K562 (cell line): ENCODE measurements around the gene SLC8A2. TPM values are rescaled to one million over a fixed set of nuclear protein-coding genes. Genes with fewer than 3 reads are reported as not detected.

Experiments used
- FOS ChIP-seq: IDR thresholded peaks from 3 replicates; pipeline ENCODE4 v1.6.1; 2011; ENCODE audit not compliant: insufficient read length; ENCODE audit errors: extremely low read depth
- FUS ChIP-seq: fragments of 200-400 bp; formaldehyde crosslinking; optimal IDR thresholded peaks from 2 replicates; pipeline ENCODE3; 2017; ENCODE audit warnings: low read depth, low read length
- HOMEZ ChIP-seq: fragments of 250-450 bp; sonication (Bioruptor Pico); IDR thresholded peaks from 2 replicates; pipeline ENCODE4 v1.4.0; 2020; ENCODE audit warnings: mild to moderate bottlenecking, moderate library complexity
- KDM4B ChIP-seq, 2 experiments: fragments of 450-650 bp in 1 of 2; sonication (generic) in 1 of 2; IDR thresholded peaks; 2 replicates each; pipeline ENCODE4 v1.6.1; 2016 to 2017; ENCODE audit warnings: borderline replicate concordance in 2 of 2, antibody characterized with exemption in 1 of 2, low read depth in 1 of 2, mild to moderate bottlenecking in 1 of 2
- KLF1 ChIP-seq: fragments of 450-650 bp; IDR thresholded peaks from 2 replicates; pipeline ENCODE4 v1.6.1; 2016; ENCODE audit warnings: missing genetic modification characterization, missing compliant biosample characterization
- KLF16 ChIP-seq: IDR thresholded peaks from 2 replicates; pipeline ENCODE4 v1.6.1; 2016; ENCODE audit warnings: antibody characterized with exemption
- LCOR ChIP-seq: sonication (generic); formaldehyde crosslinking; IDR thresholded peaks from 2 replicates; pipeline ENCODE4 v1.8.0; 2022; ENCODE audit warnings: mild to moderate bottlenecking, missing genetic modification reagents
- NCOA6 ChIP-seq: fragments of 450-650 bp; IDR thresholded peaks from 2 replicates; pipeline ENCODE4 v1.6.1; 2017; ENCODE audit warnings: mild to moderate bottlenecking
- NEUROD1 ChIP-seq: fragments of 150-350 bp; IDR thresholded peaks from 2 replicates; pipeline ENCODE4 v1.6.1; 2014; ENCODE audit warnings: borderline replicate concordance, low read length, low read depth; ENCODE audit not compliant: partially characterized antibody
- SMAD1 ChIP-seq: fragments of 150-350 bp; IDR thresholded peaks from 2 replicates; pipeline ENCODE4 v1.6.1; 2014; ENCODE audit warnings: low read length, low read depth; ENCODE audit not compliant: partially characterized antibody
- SNRNP70 ChIP-seq: fragments of 200-400 bp; formaldehyde crosslinking; optimal IDR thresholded peaks from 2 replicates; pipeline ENCODE3; 2017; ENCODE audit warnings: low read depth, low read length
- SRSF1 ChIP-seq: fragments of 200-400 bp; formaldehyde crosslinking; IDR thresholded peaks from 2 replicates; pipeline ENCODE4 v1.6.1; 2017; ENCODE audit warnings: mild to moderate bottlenecking, low read depth, low read length, moderate library complexity
- SUPT5H ChIP-seq: fragments of 450-650 bp; IDR thresholded peaks from 2 replicates; pipeline ENCODE4 v1.6.1; 2016
- TBP ChIP-seq: optimal IDR thresholded peaks from 2 replicates; pipeline ENCODE3; 2011; ENCODE audit warnings: low read depth, low read length, improper control_type of control experiment
- ZNF780A ChIP-seq: fragments of 250-450 bp; sonication (Bioruptor Pico); IDR thresholded peaks from 2 replicates; pipeline ENCODE4 v1.5.0; 2021; ENCODE audit warnings: mild to moderate bottlenecking
- polyA plus RNA-seq, 8 experiments: library from polyadenylated mRNA; depleted of rRNA in 4 of 8; stranded (reverse) in 5 of 8; unstranded in 3 of 8; fragments of >200 nt; fragmentation: Nextera tagmentation in 2 of 8; fragmentation: Illumina TruSeq in 1 of 8; extraction: Ambion mirVana in 2 of 8; extraction: Trizol in 1 of 8; gene quantifications; 2 replicates each; pipeline versions ENCODE4 v1.2.1 to v1.2.3, GENCODE V29; 2011 to 2014; ENCODE audit warnings: inconsistent platforms in 1 of 8, missing spikeins in 1 of 8
- total RNA-seq, 7 experiments: library from RNA; depleted of rRNA in 6 of 7; stranded (reverse); fragments of >200 nt in 6 of 7; fragmentation: Illumina TruSeq in 2 of 7; extraction: Trizol in 2 of 7; gene quantifications; 2 replicates each; pipeline versions ENCODE4 v1.2.1 to v1.2.3, GENCODE V29; 2011 to 2021; ENCODE audit warnings: low replicate concordance in 1 of 7
- TF ChIP-seq, protein P1 (sequence below): fragments of 450-650 bp; IDR thresholded peaks from 2 replicates; pipeline ENCODE4 v1.6.1; 2016; ENCODE audit warnings: low read depth
- TF ChIP-seq, protein P2 (sequence below): fragments of 450-650 bp; formaldehyde crosslinking; IDR thresholded peaks from 2 replicates; pipeline ENCODE4 v1.4.0; 2020; ENCODE audit warnings: mild to moderate bottlenecking, moderate library complexity

Gene SLC8A2
- total and polyA plus RNA-seq, 9 of the 15 experiments (the other 6 are each of a cell fraction or from before 2014, with no cell fraction given) = 0.07 to 0.66 (median 0.24) TPM; not detected in 3

- TF ChIP-seq, protein P1, sequence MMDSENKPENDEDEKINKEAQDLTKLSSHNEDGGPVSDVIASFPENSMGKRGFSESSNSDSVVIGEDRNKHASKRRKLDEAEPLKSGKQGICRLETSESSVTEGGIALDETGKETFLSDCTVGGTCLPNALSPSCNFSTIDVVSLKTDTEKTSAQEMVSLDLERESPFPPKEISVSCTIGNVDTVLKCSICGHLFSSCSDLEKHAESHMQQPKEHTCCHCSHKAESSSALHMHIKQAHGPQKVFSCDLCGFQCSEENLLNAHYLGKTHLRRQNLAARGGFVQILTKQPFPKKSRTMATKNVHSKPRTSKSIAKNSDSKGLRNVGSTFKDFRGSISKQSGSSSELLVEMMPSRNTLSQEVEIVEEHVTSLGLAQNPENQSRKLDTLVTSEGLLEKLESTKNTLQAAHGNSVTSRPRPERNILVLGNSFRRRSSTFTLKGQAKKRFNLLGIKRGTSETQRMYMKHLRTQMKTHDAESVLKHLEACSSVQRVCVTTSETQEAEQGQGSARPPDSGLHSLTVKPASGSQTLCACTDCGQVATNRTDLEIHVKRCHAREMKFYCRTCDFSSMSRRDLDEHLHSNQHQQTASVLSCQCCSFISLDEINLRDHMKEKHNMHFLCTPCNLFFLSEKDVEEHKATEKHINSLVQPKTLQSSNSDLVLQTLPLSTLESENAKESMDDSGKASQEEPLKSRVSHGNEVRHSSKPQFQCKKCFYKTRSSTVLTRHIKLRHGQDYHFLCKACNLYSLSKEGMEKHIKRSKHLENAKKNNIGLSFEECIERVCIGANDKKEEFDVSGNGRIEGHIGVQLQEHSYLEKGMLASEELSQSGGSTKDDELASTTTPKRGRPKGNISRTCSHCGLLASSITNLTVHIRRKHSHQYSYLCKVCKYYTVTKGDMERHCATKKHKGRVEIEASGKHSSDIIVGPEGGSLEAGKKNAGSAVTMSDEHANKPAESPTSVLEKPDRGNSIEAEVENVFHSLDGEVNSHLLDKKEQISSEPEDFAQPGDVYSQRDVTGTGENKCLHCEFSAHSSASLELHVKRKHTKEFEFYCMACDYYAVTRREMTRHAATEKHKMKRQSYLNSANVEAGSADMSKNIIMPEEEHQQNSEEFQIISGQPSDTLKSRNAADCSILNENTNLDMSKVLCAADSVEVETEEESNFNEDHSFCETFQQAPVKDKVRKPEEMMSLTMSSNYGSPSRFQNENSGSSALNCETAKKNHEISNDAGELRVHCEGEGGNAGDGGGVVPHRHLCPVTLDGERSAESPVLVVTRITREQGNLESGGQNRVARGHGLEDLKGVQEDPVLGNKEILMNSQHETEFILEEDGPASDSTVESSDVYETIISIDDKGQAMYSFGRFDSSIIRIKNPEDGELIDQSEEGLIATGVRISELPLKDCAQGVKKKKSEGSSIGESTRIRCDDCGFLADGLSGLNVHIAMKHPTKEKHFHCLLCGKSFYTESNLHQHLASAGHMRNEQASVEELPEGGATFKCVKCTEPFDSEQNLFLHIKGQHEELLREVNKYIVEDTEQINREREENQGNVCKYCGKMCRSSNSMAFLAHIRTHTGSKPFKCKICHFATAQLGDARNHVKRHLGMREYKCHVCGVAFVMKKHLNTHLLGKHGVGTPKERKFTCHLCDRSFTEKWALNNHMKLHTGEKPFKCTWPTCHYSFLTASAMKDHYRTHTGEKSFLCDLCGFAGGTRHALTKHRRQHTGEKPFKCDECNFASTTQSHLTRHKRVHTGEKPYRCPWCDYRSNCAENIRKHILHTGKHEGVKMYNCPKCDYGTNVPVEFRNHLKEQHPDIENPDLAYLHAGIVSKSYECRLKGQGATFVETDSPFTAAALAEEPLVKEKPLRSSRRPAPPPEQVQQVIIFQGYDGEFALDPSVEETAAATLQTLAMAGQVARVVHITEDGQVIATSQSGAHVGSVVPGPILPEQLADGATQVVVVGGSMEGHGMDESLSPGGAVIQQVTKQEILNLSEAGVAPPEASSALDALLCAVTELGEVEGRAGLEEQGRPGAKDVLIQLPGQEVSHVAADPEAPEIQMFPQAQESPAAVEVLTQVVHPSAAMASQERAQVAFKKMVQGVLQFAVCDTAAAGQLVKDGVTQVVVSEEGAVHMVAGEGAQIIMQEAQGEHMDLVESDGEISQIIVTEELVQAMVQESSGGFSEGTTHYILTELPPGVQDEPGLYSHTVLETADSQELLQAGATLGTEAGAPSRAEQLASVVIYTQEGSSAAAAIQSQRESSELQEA = peak; percentile 75
- TF ChIP-seq LCOR (CRISPR knock-in tag) (peak; percentile 25; the same call in 1 of the 2 replicates), NCOA6 (no peak), KLF1 (0 out of 2 replicates have a peak, but pooled peaks have one; percentile 14), SMAD1 (no peak), KDM4B (IDR thresholded peaks at IDR 0.05; ENCODE audit: borderline replicate concordance in 2 of 2, low read depth in 1 of 2) (no peak; a peak in 1 of 4 replicates), FUS (no peak), SRSF1 (0 out of 2 replicates have a peak, but pooled peaks have one; percentile 69), KLF16 (peak; percentile 60; the same call in 1 of the 2 replicates), SUPT5H (peak; percentile 81), ZNF780A (CRISPR knock-in tag) (no peak), HOMEZ (no peak), FOS (no peak), NEUROD1 (peak; percentile 23), TBP (peak; percentile 86), SNRNP70 (no peak)
- TF ChIP-seq, protein P2, sequence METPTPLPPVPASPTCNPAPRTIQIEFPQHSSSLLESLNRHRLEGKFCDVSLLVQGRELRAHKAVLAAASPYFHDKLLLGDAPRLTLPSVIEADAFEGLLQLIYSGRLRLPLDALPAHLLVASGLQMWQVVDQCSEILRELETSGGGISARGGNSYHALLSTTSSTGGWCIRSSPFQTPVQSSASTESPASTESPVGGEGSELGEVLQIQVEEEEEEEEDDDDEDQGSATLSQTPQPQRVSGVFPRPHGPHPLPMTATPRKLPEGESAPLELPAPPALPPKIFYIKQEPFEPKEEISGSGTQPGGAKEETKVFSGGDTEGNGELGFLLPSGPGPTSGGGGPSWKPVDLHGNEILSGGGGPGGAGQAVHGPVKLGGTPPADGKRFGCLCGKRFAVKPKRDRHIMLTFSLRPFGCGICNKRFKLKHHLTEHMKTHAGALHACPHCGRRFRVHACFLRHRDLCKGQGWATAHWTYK (CRISPR knock-in tag) = peak; percentile 73; the same call in 1 of the 2 replicates
Measured at GRCh38 chr19:47483800-47484690, 12.4 kb upstream of the SLC8A2 start, which contains the start of gene KPTN (continued).
